Loucy (cell line): ENCODE data around the gene ATP2A2.

Source experiments
- H2AFZ ChIP-seq: fragments of 200-600 bp; sonication (generic); 2 replicates; pipeline ENCODE4 v1.6.0; 2016; ENCODE audit warnings: antibody characterized with exemption, mild to moderate bottlenecking, low read length, moderate library complexity
- H3F3A ChIP-seq: fragments of 200-600 bp; 2 replicates; pipeline ENCODE4 v1.6.0; 2016; ENCODE audit warnings: antibody characterized with exemption, low read depth, mild to moderate bottlenecking
- H3K27me3 ChIP-seq: fragments of 200-600 bp; sonication (generic); 2 replicates; pipeline ENCODE4 v1.6.1; 2014; ENCODE audit warnings: low read length, mild to moderate bottlenecking; ENCODE audit not compliant: insufficient read depth, poor library complexity, severe bottlenecking
- H3K36me3 ChIP-seq: fragments of 200-600 bp; sonication (generic); 2 replicates; pipeline ENCODE4 v1.6.1; 2016; ENCODE audit warnings: low read length; ENCODE audit not compliant: insufficient read depth
- H3K4me1 ChIP-seq: fragments of 200-600 bp; sonication (generic); 2 replicates; pipeline ENCODE4 v1.5.1; 2014; ENCODE audit warnings: low read length, mild to moderate bottlenecking; ENCODE audit not compliant: insufficient read depth, poor library complexity, severe bottlenecking
- H3K4me2 ChIP-seq: fragments of 200-600 bp; sonication (generic); 2 replicates; pipeline ENCODE4 v1.6.0; 2014; ENCODE audit warnings: antibody characterized with exemption, low read length, low read depth, mild to moderate bottlenecking; ENCODE audit not compliant: poor library complexity, severe bottlenecking
- H3K4me3 ChIP-seq: fragments of 200-600 bp; sonication (generic); 2 replicates; pipeline ENCODE4 v1.5.1; 2014; ENCODE audit warnings: low read length, mild to moderate bottlenecking, mixed read lengths; ENCODE audit not compliant: poor library complexity, severe bottlenecking
- H3K79me2 ChIP-seq: fragments of 200-600 bp; sonication (generic); 2 replicates; pipeline ENCODE4 v1.6.1; 2014; ENCODE audit warnings: low read length; ENCODE audit not compliant: insufficient read depth
- H3K9ac ChIP-seq: fragments of 200-600 bp; sonication (generic); 2 replicates; pipeline ENCODE4 v1.6.0; 2014; ENCODE audit warnings: mild to moderate bottlenecking, low read depth, low read length, moderate library complexity; ENCODE audit not compliant: poor library complexity, severe bottlenecking
- H3K9me2 ChIP-seq: fragments of 200-600 bp; sonication (generic); replicated peaks from 2 replicates; pipeline ENCODE4 v1.6.1; 2016; ENCODE audit warnings: low read depth, low read length, mixed read lengths
- H3K9me3 ChIP-seq: fragments of 200-600 bp; sonication (generic); 2 replicates; pipeline ENCODE4 v1.6.1; 2014; ENCODE audit warnings: mild to moderate bottlenecking, antibody characterized with exemption, low read length, low read depth; ENCODE audit not compliant: insufficient read depth
- H4K20me1 ChIP-seq: fragments of 200-600 bp; sonication (generic); 2 replicates; pipeline ENCODE4 v1.6.0; 2014; ENCODE audit warnings: antibody characterized with exemption, low read length, mild to moderate bottlenecking; ENCODE audit not compliant: insufficient read depth, poor library complexity, severe bottlenecking
- EZH2phosphoT487 ChIP-seq: fragments of 200-600 bp; IDR thresholded peaks from 2 replicates; pipeline ENCODE4 v1.6.1; 2018; ENCODE audit warnings: antibody characterized with exemption, mild to moderate bottlenecking, moderate library complexity, borderline replicate concordance
- TF ChIP-seq, protein P1 (sequence below): fragments of 200-600 bp; sonication (generic); conservative IDR thresholded peaks from 2 replicates; pipeline ENCODE4 v1.5.1; 2014; ENCODE audit warnings: mild to moderate bottlenecking, antibody characterized with exemption, low read length

Gene ATP2A2

DNA sequence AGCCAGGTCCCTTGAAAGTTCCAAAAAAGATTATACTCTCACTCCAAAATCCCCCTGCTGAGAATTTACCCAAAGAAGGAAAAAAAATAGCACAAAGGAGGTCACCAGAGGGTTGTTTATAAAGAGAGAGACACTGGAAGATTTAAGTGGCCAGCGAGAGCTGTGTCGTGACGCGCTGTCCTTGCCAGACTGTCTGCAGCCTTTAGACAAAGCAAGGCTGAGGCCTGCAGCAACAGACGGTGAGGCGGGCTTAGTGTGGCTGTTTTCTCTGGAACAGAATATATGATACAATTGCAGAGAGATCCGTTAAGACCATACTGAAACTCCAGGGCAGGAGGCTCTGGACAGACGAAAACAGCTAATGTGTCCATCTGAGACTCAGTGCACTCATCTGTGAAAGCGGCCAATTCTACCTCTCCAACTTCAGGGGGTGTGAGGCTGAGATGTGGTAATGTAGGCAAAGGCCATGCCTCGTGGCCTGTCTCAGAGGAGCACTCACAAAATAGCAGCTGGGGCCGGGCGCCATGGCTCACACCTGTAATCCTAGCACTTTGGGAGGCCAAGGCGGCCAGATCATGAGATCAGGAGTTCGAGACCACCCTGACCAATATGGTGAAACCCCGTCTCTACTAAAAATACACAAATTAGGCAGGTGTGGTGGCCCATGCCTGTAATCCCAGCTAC lies 86.3 kb downstream of the ATP2A2 start:
- Histone ChIP-seq H3K4me2 (no peak overlapping the region), H3K9me2 (no peaks in the 10 kb centered on the region), H3K36me3 (peaks cover 21% of the 10 kb centered on the region; the same call in 1 of the 2 replicates), H4K20me1 (no peaks in the 10 kb centered on the region), H3K9ac (no peak overlapping the region), H3K27me3 (no peaks in the 10 kb centered on the region), H3K4me3 (no peak overlapping the region), H2AFZ (no peak overlapping the region), H3F3A (no peaks in the 10 kb centered on the region), H3K4me1 (no peaks in the 10 kb centered on the region), H3K79me2 (no peaks in the 10 kb centered on the region), H3K9me3 (no peaks in the 10 kb centered on the region)
- TF ChIP-seq, protein P1, sequence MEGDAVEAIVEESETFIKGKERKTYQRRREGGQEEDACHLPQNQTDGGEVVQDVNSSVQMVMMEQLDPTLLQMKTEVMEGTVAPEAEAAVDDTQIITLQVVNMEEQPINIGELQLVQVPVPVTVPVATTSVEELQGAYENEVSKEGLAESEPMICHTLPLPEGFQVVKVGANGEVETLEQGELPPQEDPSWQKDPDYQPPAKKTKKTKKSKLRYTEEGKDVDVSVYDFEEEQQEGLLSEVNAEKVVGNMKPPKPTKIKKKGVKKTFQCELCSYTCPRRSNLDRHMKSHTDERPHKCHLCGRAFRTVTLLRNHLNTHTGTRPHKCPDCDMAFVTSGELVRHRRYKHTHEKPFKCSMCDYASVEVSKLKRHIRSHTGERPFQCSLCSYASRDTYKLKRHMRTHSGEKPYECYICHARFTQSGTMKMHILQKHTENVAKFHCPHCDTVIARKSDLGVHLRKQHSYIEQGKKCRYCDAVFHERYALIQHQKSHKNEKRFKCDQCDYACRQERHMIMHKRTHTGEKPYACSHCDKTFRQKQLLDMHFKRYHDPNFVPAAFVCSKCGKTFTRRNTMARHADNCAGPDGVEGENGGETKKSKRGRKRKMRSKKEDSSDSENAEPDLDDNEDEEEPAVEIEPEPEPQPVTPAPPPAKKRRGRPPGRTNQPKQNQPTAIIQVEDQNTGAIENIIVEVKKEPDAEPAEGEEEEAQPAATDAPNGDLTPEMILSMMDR = no peak
- no peak for TF ChIP-seq EZH2phosphoT487

DNA sequence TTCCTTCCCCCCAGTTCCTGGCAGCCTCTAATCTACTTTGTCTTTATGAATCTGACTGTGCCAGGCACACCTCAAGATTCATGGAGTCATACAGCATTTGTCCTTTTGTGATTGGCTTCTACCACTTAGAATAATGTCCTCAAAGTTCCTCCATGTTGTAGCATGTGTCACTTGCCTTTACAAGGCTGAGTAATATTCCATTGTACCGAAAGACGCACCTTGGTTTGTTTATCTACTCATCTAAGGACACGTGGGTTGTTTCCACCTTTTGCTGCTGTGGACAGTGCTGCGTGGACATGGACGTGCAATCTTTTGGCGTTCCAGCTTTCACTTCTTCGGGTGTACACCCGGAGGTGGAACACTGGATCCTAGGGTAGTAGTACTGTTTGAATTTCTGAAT lies 88.9 kb downstream of the ATP2A2 start:
- H3K9me2 ChIP-seq = no peaks in the 10 kb centered on the region
- no peak overlapping the region for H2AFZ ChIP-seq
- H4K20me1 ChIP-seq = no peaks in the 10 kb centered on the region
- peaks cover 48% of the 10 kb centered on the region; the same call in 1 of the 2 replicates for H3K36me3 ChIP-seq
- no peak overlapping the region for H3K9ac ChIP-seq
- H3K4me1 ChIP-seq = no peaks in the 10 kb centered on the region
- TF ChIP-seq EZH2phosphoT487 = no peak
- TF ChIP-seq, protein P1 = no peak
- H3K9me3 ChIP-seq = no peaks in the 10 kb centered on the region
- H3K4me3 ChIP-seq = no peak overlapping the region
- no peak overlapping the region for H3K4me2 ChIP-seq
- H3K79me2 ChIP-seq = no peaks in the 10 kb centered on the region
- no peaks in the 10 kb centered on the region for H3F3A ChIP-seq
- no peaks in the 10 kb centered on the region for H3K27me3 ChIP-seq

GRCh38 chr12:110370732-110371231 lies 89.7 kb downstream of the ATP2A2 start:
- TF ChIP-seq EZH2phosphoT487 = no peak
- TF ChIP-seq, protein P1 = no peak
- Histone ChIP-seq H3K9me3 (no peaks in the 10 kb centered on the region), H2AFZ (no peak overlapping the region), H3K4me1 (no peaks in the 10 kb centered on the region), H3K27me3 (no peaks in the 10 kb centered on the region), H3K36me3 (peaks cover 56% of the 10 kb centered on the region; the same call in 1 of the 2 replicates), H3K9me2 (no peaks in the 10 kb centered on the region), H3F3A (no peaks in the 10 kb centered on the region), H3K79me2 (no peaks in the 10 kb centered on the region), H3K9ac (no peak overlapping the region), H3K4me2 (no peak overlapping the region), H3K4me3 (no peak overlapping the region), H4K20me1 (no peaks in the 10 kb centered on the region)
